ENCODE measurements around the gene GNG13.

GRCh38 chr16:836221-836620 is 35.7 kb upstream of the GNG13 start:
- TF ChIP-seq SREBF2 (IDR thresholded peaks at IDR 0.05), result no peak
- TF ChIP-seq PBX3 (IDR thresholded peaks at IDR 0.05), result no peak
- no peak for TF ChIP-seq CTCF (IDR thresholded peaks at IDR 0.05)
- TF ChIP-seq CEBPB (IDR thresholded peaks at IDR 0.05), result no peak
- TF ChIP-seq HMGXB4 (CRISPR knock-in tag; IDR thresholded peaks at IDR 0.05; ENCODE audit: borderline replicate concordance), result no peak
- no peak for TF ChIP-seq RAD21 (conservative IDR thresholded peaks at IDR 0.05 in 1 of 2, IDR thresholded peaks at IDR 0.05 in 1 of 2)
- no peak for TF ChIP-seq KDM1A (IDR thresholded peaks at IDR 0.05; ENCODE audit: low read depth)
- TF ChIP-seq E2F6 (IDR thresholded peaks at IDR 0.05; ENCODE audit: borderline replicate concordance, low read depth), result no peak
- no peak for TF ChIP-seq USF2 (IDR thresholded peaks at IDR 0.05)
- TF ChIP-seq TP53 (CRISPR knock-in tag; IDR thresholded peaks at IDR 0.05), result no peak
